ENCODE measurements around the gene PLEKHA7. TPM values are rescaled to one million over a fixed set of nuclear protein-coding genes. Genes with fewer than 3 reads are reported as not detected.
A peak's percentile ranks its signal among the peaks of the same experiment; 100 is the strongest.

The PLEKHA7 gene
- total and polyA plus RNA-seq, 2 of the 13 experiments (the other 11 are each of a cell fraction or from before 2014, with no cell fraction given): 17.5 to 18.7 TPM

DNA sequence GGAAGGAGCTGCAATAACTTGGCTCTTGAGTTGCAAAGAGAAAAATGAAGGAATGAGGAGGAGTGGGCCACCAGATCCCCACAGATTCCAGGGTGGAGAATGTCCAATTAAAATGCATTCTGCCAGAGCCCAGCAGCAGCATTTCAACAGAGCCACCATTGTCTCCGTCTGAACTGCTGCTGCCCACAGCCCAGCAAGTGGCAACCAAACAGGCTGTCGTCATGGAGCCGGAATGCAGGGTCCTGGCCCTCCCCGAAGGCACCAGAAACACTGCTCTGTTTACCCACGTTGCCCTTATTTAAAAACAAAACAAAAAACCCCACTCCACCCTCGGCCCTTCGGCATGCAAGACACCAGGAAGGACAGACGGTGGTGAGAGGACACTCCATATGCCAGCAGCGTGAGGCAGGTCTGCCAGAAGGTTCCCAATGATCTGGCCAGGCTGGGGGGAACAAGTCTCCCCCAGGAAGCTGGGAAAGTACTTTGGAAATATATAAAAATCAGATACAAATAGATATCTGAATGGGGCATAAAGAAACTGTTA lies 32.5 kb downstream of the PLEKHA7 start (continued):
- TF ChIP-seq, protein P1, sequence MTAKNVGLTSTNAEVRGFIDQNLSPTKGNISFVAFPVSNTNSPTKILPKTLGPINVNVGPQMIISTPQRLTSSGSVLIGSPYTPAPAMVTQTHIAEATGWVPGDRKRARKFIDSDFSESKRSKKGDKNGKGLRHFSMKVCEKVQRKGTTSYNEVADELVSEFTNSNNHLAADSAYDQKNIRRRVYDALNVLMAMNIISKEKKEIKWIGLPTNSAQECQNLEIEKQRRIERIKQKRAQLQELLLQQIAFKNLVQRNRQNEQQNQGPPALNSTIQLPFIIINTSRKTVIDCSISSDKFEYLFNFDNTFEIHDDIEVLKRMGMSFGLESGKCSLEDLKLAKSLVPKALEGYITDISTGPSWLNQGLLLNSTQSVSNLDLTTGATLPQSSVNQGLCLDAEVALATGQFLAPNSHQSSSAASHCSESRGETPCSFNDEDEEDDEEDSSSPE (CRISPR knock-in tag; IDR thresholded peaks at IDR 0.05): no peak
- TF ChIP-seq, protein P2, sequence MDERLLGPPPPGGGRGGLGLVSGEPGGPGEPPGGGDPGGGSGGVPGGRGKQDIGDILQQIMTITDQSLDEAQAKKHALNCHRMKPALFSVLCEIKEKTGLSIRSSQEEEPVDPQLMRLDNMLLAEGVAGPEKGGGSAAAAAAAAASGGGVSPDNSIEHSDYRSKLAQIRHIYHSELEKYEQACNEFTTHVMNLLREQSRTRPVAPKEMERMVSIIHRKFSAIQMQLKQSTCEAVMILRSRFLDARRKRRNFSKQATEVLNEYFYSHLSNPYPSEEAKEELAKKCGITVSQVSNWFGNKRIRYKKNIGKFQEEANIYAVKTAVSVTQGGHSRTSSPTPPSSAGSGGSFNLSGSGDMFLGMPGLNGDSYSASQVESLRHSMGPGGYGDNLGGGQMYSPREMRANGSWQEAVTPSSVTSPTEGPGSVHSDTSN (CRISPR knock-in tag; IDR thresholded peaks at IDR 0.05): no peak
- TF ChIP-seq ZNF7 (CRISPR knock-in tag; IDR thresholded peaks at IDR 0.05) (no peak), ZNF878 (CRISPR knock-in tag; IDR thresholded peaks at IDR 0.05) (no peak), CBX5 (CRISPR knock-in tag; IDR thresholded peaks at IDR 0.05; ENCODE audit: borderline replicate concordance) (no peak), TBX2 (CRISPR knock-in tag; IDR thresholded peaks at IDR 0.05; ENCODE audit: borderline replicate concordance) (peak; percentile 62; the same call in 1 of the 2 replicates), PAF1 (CRISPR knock-in tag; IDR thresholded peaks at IDR 0.05) (no peak), HDAC2 (CRISPR knock-in tag; IDR thresholded peaks at IDR 0.05) (0 out of 2 replicates have a peak, but pooled peaks have one; percentile 30), SRSF9 (IDR thresholded peaks at IDR 0.05; ENCODE audit: borderline replicate concordance, insufficient read depth, low read depth, low read length, poor library complexity, severe bottlenecking) (no peak), ZFP62 (CRISPR knock-in tag; IDR thresholded peaks at IDR 0.05) (no peak), ZNF549 (CRISPR knock-in tag; IDR thresholded peaks at IDR 0.05) (no peak), ZMAT3 (CRISPR knock-in tag; conservative IDR thresholded peaks at IDR 0.05) (no peak), ZNF234 (CRISPR knock-in tag; conservative IDR thresholded peaks at IDR 0.05) (no peak), NAIF1 (CRISPR knock-in tag; IDR thresholded peaks at IDR 0.05; ENCODE audit: borderline replicate concordance) (no peak), ZNF260 (CRISPR knock-in tag; IDR thresholded peaks at IDR 0.05; ENCODE audit: borderline replicate concordance, low read depth) (no peak), TARDBP (CRISPR knock-in tag; IDR thresholded peaks at IDR 0.05) (no peak), AGO2 (optimal IDR thresholded peaks at IDR 0.05; ENCODE audit: low read depth, low read length) (no peak)
- TF ChIP-seq, protein P3, sequence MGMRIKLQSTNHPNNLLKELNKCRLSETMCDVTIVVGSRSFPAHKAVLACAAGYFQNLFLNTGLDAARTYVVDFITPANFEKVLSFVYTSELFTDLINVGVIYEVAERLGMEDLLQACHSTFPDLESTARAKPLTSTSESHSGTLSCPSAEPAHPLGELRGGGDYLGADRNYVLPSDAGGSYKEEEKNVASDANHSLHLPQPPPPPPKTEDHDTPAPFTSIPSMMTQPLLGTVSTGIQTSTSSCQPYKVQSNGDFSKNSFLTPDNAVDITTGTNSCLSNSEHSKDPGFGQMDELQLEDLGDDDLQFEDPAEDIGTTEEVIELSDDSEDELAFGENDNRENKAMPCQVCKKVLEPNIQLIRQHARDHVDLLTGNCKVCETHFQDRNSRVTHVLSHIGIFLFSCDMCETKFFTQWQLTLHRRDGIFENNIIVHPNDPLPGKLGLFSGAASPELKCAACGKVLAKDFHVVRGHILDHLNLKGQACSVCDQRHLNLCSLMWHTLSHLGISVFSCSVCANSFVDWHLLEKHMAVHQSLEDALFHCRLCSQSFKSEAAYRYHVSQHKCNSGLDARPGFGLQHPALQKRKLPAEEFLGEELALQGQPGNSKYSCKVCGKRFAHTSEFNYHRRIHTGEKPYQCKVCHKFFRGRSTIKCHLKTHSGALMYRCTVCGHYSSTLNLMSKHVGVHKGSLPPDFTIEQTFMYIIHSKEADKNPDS (CRISPR knock-in tag; IDR thresholded peaks at IDR 0.05): no peak
- TF ChIP-seq, protein P4, sequence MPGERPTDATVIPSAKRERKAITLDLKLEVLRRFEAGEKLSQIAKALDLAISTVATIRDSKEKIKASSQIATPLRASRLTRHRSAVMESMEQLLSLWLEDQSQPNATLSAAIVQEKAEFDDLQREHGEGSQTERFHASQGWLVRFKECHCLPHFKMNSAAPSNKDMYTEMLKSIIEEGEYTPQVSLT (CRISPR knock-in tag; IDR thresholded peaks at IDR 0.05; ENCODE audit: borderline replicate concordance, low read depth): no peak
- TF ChIP-seq, protein P5, sequence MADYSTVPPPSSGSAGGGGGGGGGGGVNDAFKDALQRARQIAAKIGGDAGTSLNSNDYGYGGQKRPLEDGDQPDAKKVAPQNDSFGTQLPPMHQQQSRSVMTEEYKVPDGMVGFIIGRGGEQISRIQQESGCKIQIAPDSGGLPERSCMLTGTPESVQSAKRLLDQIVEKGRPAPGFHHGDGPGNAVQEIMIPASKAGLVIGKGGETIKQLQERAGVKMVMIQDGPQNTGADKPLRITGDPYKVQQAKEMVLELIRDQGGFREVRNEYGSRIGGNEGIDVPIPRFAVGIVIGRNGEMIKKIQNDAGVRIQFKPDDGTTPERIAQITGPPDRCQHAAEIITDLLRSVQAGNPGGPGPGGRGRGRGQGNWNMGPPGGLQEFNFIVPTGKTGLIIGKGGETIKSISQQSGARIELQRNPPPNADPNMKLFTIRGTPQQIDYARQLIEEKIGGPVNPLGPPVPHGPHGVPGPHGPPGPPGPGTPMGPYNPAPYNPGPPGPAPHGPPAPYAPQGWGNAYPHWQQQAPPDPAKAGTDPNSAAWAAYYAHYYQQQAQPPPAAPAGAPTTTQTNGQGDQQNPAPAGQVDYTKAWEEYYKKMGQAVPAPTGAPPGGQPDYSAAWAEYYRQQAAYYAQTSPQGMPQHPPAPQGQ (CRISPR knock-in tag; IDR thresholded peaks at IDR 0.05; ENCODE audit: borderline replicate concordance): no peak
- TF ChIP-seq, protein P6, sequence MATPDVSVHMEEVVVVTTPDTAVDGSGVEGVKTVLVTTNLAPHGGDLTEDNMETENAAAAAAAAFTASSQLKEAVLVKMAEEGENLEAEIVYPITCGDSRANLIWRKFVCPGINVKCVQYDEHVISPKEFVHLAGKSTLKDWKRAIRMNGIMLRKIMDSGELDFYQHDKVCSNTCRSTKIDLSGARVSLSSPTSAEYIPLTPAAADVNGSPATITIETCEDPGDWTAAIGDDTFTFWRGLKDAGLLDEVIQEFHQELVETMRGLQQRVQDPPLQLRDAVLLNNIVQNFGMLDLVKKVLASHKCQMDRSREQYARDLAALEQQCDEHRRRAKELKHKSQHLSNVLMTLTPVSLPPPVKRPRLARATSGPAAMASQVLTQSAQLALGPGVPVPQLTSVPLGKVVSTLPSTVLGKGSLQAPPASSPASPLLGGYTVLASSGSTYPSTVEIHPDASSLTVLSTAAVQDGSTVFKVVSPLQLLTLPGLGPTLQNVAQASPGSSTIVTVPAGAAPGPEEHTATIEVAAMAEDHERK (CRISPR knock-in tag; IDR thresholded peaks at IDR 0.05; ENCODE audit: low read depth): no peak
